Neuron (in vitro differentiated cells): Measurements from ENCODE around the gene TRAF3.
"Not testable (repeated sequence)": the region's sequence is repeated elsewhere in the genome, so short reads cannot be mapped to it uniquely, and the experiment has no call there.

Experiments used
- H2AFZ ChIP-seq: one replicate; pipeline ENCODE4 v1.6.1; 2013; ENCODE audit warnings: low read depth, mild to moderate bottlenecking, inconsistent platforms, low read length, moderate library complexity
- H3K27me3 ChIP-seq: one replicate; pipeline ENCODE4 v1.6.1; 2013; ENCODE audit warnings: low read length; ENCODE audit not compliant: insufficient read depth
- H3K36me3 ChIP-seq: one replicate; pipeline ENCODE4 v1.6.1; 2013; ENCODE audit warnings: low read length; ENCODE audit not compliant: insufficient read depth
- H3K4me1 ChIP-seq: one replicate; pipeline ENCODE4 v1.6.1; 2013; ENCODE audit warnings: low read length; ENCODE audit not compliant: insufficient read depth
- H3K4me3 ChIP-seq: 2 replicates; pipeline ENCODE4 v1.5.1; 2013; ENCODE audit warnings: mild to moderate bottlenecking, low read length, moderate library complexity
- H3K9me3 ChIP-seq: one replicate; pipeline ENCODE4 v1.6.1; 2013; ENCODE audit warnings: low read length

Gene TRAF3

GRCh38 chr14:102865916-102866315 is 88.7 kb downstream of the TRAF3 start:
- H3K4me3 ChIP-seq, H2AFZ ChIP-seq, H3K4me1 ChIP-seq, H3K36me3 ChIP-seq, H3K27me3 ChIP-seq, H3K9me3 ChIP-seq: not testable (repeated sequence)

- Histone ChIP-seq H3K36me3 (peaks cover 20% of the 10 kb centered on the region), H3K27me3 (no peaks in the 10 kb centered on the region), H3K9me3 (peaks cover 2% of the 10 kb centered on the region), H3K4me1 (no peaks in the 10 kb centered on the region), H3K4me3 (no peak overlapping the region), H2AFZ (no peak overlapping the region)
These were observed 89.9 kb downstream of the TRAF3 start for GRCh38 chr14:102866982-102867761.

GRCh38 chr14:102867826-102868580 is 90.8 kb downstream of the TRAF3 start:
- Histone ChIP-seq H3K9me3 (peaks cover 2% of the 10 kb centered on the region), H3K4me1 (no peaks in the 10 kb centered on the region), H2AFZ (no peak overlapping the region), H3K36me3 (peaks cover 26% of the 10 kb centered on the region), H3K4me3 (no peak overlapping the region), H3K27me3 (no peaks in the 10 kb centered on the region)

- Histone ChIP-seq H3K36me3 (peaks cover 32% of the 10 kb centered on the region), H2AFZ (no peak overlapping the region), H3K4me1 (no peaks in the 10 kb centered on the region), H3K27me3 (no peaks in the 10 kb centered on the region), H3K9me3 (no peaks in the 10 kb centered on the region), H3K4me3 (no peak overlapping the region)
These were observed 91.8 kb downstream of the TRAF3 start for GRCh38 chr14:102868956-102869547.

GRCh38 chr14:102870246-102870645 is 93.0 kb downstream of the TRAF3 start:
- H3K36me3 ChIP-seq = peaks cover 40% of the 10 kb centered on the region
- H3K27me3 ChIP-seq = no peaks in the 10 kb centered on the region
- H3K4me1 ChIP-seq = no peaks in the 10 kb centered on the region
- no peak overlapping the region for H3K4me3 ChIP-seq
- no peaks in the 10 kb centered on the region for H3K9me3 ChIP-seq
- no peak overlapping the region for H2AFZ ChIP-seq

- H3K36me3 ChIP-seq = peaks cover 47% of the 10 kb centered on the region
- H3K4me1 ChIP-seq = no peaks in the 10 kb centered on the region
- H2AFZ ChIP-seq = no peak overlapping the region
- no peak overlapping the region for H3K4me3 ChIP-seq
- no peaks in the 10 kb centered on the region for H3K27me3 ChIP-seq
- H3K9me3 ChIP-seq = no peaks in the 10 kb centered on the region
These were observed 94.0 kb downstream of the TRAF3 start for GRCh38 chr14:102870994-102871831.

- H3K27me3 ChIP-seq = no peaks in the 10 kb centered on the region
- no peak overlapping the region for H3K4me3 ChIP-seq
- H2AFZ ChIP-seq = no peak overlapping the region
- H3K36me3 ChIP-seq = peaks cover 55% of the 10 kb centered on the region
- H3K4me1 ChIP-seq = no peaks in the 10 kb centered on the region
- H3K9me3 ChIP-seq = no peaks in the 10 kb centered on the region
These were observed 94.8 kb downstream of the TRAF3 start for GRCh38 chr14:102872020-102872419.

- no peaks in the 10 kb centered on the region for H3K4me1 ChIP-seq
- H3K36me3 ChIP-seq = peaks cover 61% of the 10 kb centered on the region
- H2AFZ ChIP-seq = no peak overlapping the region
- no peaks in the 10 kb centered on the region for H3K9me3 ChIP-seq
- no peaks in the 10 kb centered on the region for H3K27me3 ChIP-seq
- no peak overlapping the region for H3K4me3 ChIP-seq
These were observed 95.9 kb downstream of the TRAF3 start for GRCh38 chr14:102873131-102873530.

GRCh38 chr14:102873546-102874061 is 96.4 kb downstream of the TRAF3 start:
- Histone ChIP-seq H3K9me3 (no peaks in the 10 kb centered on the region), H3K36me3 (peaks cover 66% of the 10 kb centered on the region), H3K27me3 (no peaks in the 10 kb centered on the region), H2AFZ (no peak overlapping the region), H3K4me1 (no peaks in the 10 kb centered on the region), H3K4me3 (no peak overlapping the region)

- Histone ChIP-seq H3K4me3 (no peak overlapping the region), H3K4me1 (no peaks in the 10 kb centered on the region), H3K36me3 (peaks cover 63% of the 10 kb centered on the region), H2AFZ (no peak overlapping the region), H3K9me3 (no peaks in the 10 kb centered on the region), H3K27me3 (no peaks in the 10 kb centered on the region)
These were observed 98.4 kb downstream of the TRAF3 start for GRCh38 chr14:102875652-102876051.

- not testable (repeated sequence) for H3K27me3 ChIP-seq, H3K9me3 ChIP-seq, H3K4me1 ChIP-seq, H3K4me3 ChIP-seq, H2AFZ ChIP-seq
- H3K36me3 ChIP-seq = peaks cover 47% of the 10 kb centered on the region
These were observed 100.3 kb downstream of the TRAF3 start for GRCh38 chr14:102877511-102877910.

GRCh38 chr14:102878174-102878969 is 101.1 kb downstream of the TRAF3 start:
- no peaks in the 10 kb centered on the region for H3K9me3 ChIP-seq
- peaks cover 8% of the 10 kb centered on the region for H3K4me1 ChIP-seq
- H3K27me3 ChIP-seq = no peaks in the 10 kb centered on the region
- peaks cover 40% of the 10 kb centered on the region for H3K36me3 ChIP-seq
- H2AFZ ChIP-seq = no peak overlapping the region
- no peak overlapping the region for H3K4me3 ChIP-seq
